Glutamatergic neuron (in vitro differentiated cells): Measurements from ENCODE around the gene LRRC17. TPM values are rescaled to one million over a fixed set of nuclear protein-coding genes. Genes with fewer than 3 reads are reported as not detected.

ENCODE experiments used
- DNase-seq: peaks from one replicate; pipeline ENCODE4 v3.0.0; 2022
- H3K27ac Mint-ChIP-seq: one replicate; pipeline ENCODE4 v1.8.0; 2020; ENCODE audit warnings: mild to moderate bottlenecking, mixed read lengths, inconsistent platforms; ENCODE audit not compliant: unreplicated experiment
- H3K27me3 Mint-ChIP-seq: one replicate; pipeline ENCODE4 v1.8.0; 2020; ENCODE audit warnings: mild to moderate bottlenecking, moderate library complexity, mixed read lengths, inconsistent platforms; ENCODE audit not compliant: unreplicated experiment
- H3K36me3 Mint-ChIP-seq: one replicate; pipeline ENCODE4 v1.8.0; 2020; ENCODE audit warnings: mild to moderate bottlenecking, mixed read lengths, inconsistent platforms; ENCODE audit not compliant: unreplicated experiment
- H3K4me1 Mint-ChIP-seq: one replicate; pipeline ENCODE4 v1.8.0; 2020; ENCODE audit warnings: mild to moderate bottlenecking, low read depth, mixed read lengths, inconsistent platforms; ENCODE audit not compliant: unreplicated experiment
- H3K4me3 Mint-ChIP-seq: one replicate; pipeline ENCODE4 v1.8.0; 2020; ENCODE audit warnings: mild to moderate bottlenecking, mixed read lengths, inconsistent platforms; ENCODE audit not compliant: unreplicated experiment
- H3K9me3 Mint-ChIP-seq: one replicate; pipeline ENCODE4 v1.8.0; 2020; ENCODE audit warnings: mild to moderate bottlenecking, moderate library complexity, mixed read lengths, inconsistent platforms; ENCODE audit not compliant: unreplicated experiment
- CTCF ChIP-seq: fragments of 200-600 bp; sonication (generic); IDR thresholded peaks from one replicate; pipeline ENCODE4 v1.5.0; 2021; ENCODE audit not compliant: partially characterized antibody, unreplicated experiment
- total RNA-seq: library from RNA; stranded (reverse); fragmentation: NEBNext Ultra II Directional; extraction: Animal tissue kit (Norgen Biotek cat#: 25700); gene quantifications from one replicate; pipeline ENCODE4 v1.2.1, GENCODE V29; 2021; ENCODE audit not compliant: unreplicated experiment

The LRRC17 gene
- total RNA-seq, 1 donor from 2014 or later, result 0.34 TPM

GRCh38 chr7:102985176-102985783 is 72.5 kb downstream of the LRRC17 start:
- Mint-ChIP-seq H3K4me1 (no peaks in the 10 kb centered on the region), H3K36me3 (no peaks in the 10 kb centered on the region), H3K9me3 (no peaks in the 10 kb centered on the region), H3K27me3 (no peaks in the 10 kb centered on the region), H3K4me3 (no peak overlapping the region), H3K27ac (no peak overlapping the region)
- no peak for TF ChIP-seq CTCF
- DNase-seq, result no peak

GRCh38 chr7:102988088-102988487 is 75.3 kb downstream of the LRRC17 start:
- Mint-ChIP-seq H3K27ac (no peak overlapping the region), H3K9me3 (no peaks in the 10 kb centered on the region), H3K36me3 (no peaks in the 10 kb centered on the region), H3K4me1 (no peaks in the 10 kb centered on the region), H3K27me3 (no peaks in the 10 kb centered on the region), H3K4me3 (no peak overlapping the region)
- no peak for DNase-seq
- TF ChIP-seq CTCF, result no peak

- H3K36me3 Mint-ChIP-seq, result no peaks in the 10 kb centered on the region
- no peak for DNase-seq
- TF ChIP-seq CTCF, result no peak
- H3K9me3 Mint-ChIP-seq, result no peaks in the 10 kb centered on the region
- H3K27me3 Mint-ChIP-seq, result no peaks in the 10 kb centered on the region
- H3K4me3 Mint-ChIP-seq, result no peak overlapping the region
- H3K4me1 Mint-ChIP-seq, result no peaks in the 10 kb centered on the region
- no peak overlapping the region for H3K27ac Mint-ChIP-seq
Measured at GRCh38 chr7:102988631-102989560, 76.1 kb downstream of the LRRC17 start.

- no peak for TF ChIP-seq CTCF
- no peaks in the 10 kb centered on the region for H3K36me3 Mint-ChIP-seq
- H3K27me3 Mint-ChIP-seq, result no peaks in the 10 kb centered on the region
- H3K27ac Mint-ChIP-seq, result no peak overlapping the region
- no peaks in the 10 kb centered on the region for H3K4me1 Mint-ChIP-seq
- H3K9me3 Mint-ChIP-seq, result no peaks in the 10 kb centered on the region
- H3K4me3 Mint-ChIP-seq, result no peak overlapping the region
- no peak for DNase-seq
Measured at GRCh38 chr7:102990642-102991041, 77.8 kb downstream of the LRRC17 start.

GRCh38 chr7:102991077-102991539 is 78.3 kb downstream of the LRRC17 start:
- no peaks in the 10 kb centered on the region for H3K27me3 Mint-ChIP-seq
- no peak overlapping the region for H3K4me3 Mint-ChIP-seq
- H3K36me3 Mint-ChIP-seq, result no peaks in the 10 kb centered on the region
- no peak for DNase-seq
- no peak for TF ChIP-seq CTCF
- no peak overlapping the region for H3K27ac Mint-ChIP-seq
- no peaks in the 10 kb centered on the region for H3K9me3 Mint-ChIP-seq
- H3K4me1 Mint-ChIP-seq, result no peaks in the 10 kb centered on the region
